ENCODE measurements around the gene SEC16A.

- TF ChIP-seq CTCF (IDR thresholded peaks at IDR 0.05) (no peak), POLR2A (IDR thresholded peaks at IDR 0.05) (no peak)
Observed at GRCh38 chr9:136502196-136502595, 19.4 kb upstream of the SEC16A start.

Data from body of pancreas (tissue), 4 donors.